ENCODE data around the gene DGKZ.

DNA sequence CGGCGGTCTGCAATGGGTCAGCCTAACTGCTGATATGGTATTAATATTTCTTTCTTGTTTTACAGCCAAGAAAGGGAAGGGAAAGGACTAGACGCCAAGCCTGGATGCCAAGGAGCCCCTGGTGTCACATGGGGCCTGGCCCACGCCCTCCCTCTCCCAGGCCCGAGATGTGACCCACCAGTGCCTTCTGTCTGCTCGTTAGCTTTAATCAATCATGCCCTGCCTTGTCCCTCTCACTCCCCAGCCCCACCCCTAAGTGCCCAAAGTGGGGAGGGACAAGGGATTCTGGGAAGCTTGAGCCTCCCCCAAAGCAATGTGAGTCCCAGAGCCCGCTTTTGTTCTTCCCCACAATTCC, 36.1 kb downstream of the DGKZ start:
- TF ChIP-seq, protein P1, sequence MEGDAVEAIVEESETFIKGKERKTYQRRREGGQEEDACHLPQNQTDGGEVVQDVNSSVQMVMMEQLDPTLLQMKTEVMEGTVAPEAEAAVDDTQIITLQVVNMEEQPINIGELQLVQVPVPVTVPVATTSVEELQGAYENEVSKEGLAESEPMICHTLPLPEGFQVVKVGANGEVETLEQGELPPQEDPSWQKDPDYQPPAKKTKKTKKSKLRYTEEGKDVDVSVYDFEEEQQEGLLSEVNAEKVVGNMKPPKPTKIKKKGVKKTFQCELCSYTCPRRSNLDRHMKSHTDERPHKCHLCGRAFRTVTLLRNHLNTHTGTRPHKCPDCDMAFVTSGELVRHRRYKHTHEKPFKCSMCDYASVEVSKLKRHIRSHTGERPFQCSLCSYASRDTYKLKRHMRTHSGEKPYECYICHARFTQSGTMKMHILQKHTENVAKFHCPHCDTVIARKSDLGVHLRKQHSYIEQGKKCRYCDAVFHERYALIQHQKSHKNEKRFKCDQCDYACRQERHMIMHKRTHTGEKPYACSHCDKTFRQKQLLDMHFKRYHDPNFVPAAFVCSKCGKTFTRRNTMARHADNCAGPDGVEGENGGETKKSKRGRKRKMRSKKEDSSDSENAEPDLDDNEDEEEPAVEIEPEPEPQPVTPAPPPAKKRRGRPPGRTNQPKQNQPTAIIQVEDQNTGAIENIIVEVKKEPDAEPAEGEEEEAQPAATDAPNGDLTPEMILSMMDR (IDR thresholded peaks at IDR 0.05; ENCODE audit: insufficient read depth, low read length, poor library complexity, severe bottlenecking): no peak
- no peak for TF ChIP-seq EZH2phosphoT487 (conservative IDR thresholded peaks at IDR 0.05; ENCODE audit: low read length)
